HG02943 (cell line): Measurements from ENCODE around the gene LRRC8E.
A peak's percentile ranks its signal among the peaks of the same experiment; 100 is the strongest.

Experiments used
- ATAC-seq: cut with Tn5 transposase; IDR thresholded peaks from one replicate; pipeline ENCODE4 v1.9.1; 2021; ENCODE audit warnings: mild to moderate bottlenecking, low read depth, moderate library complexity; ENCODE audit not compliant: unreplicated experiment

LRRC8E gene

GRCh38 chr19:7944177-7944761 lies 56.0 kb downstream of the LRRC8E start:
- peak; percentile 29 for ATAC-seq

- ATAC-seq: no peak
These were observed 59.6 kb downstream of the LRRC8E start for GRCh38 chr19:7947939-7948338.
